GM10248 (cell line): Measurements from ENCODE around the gene LMBR1.
"Not testable (repeated sequence)": the region's sequence is repeated elsewhere in the genome, so short reads cannot be mapped to it uniquely, and the experiment has no call there.

Experiments used
- CTCF ChIA-PET: fragments of 300-600 bp; sonication (Branson Sonifier 250); formaldehyde crosslinking; extraction: SDS; loops from one replicate; lab custom pipeline; 2021; ENCODE audit warnings: antibody characterized with exemption; lab: Yijun Ruan, JAX
- POLR2A ChIA-PET: fragments of 350-650 bp; sonication (Branson Sonifier 250); formaldehyde crosslinking; extraction: SDS; loops from one replicate; lab custom pipeline; 2020; ENCODE audit warnings: antibody characterized with exemption; lab: Yijun Ruan, JAX
- DNase-seq: peaks from one replicate; pipeline ENCODE4 v3.0.0; 2012; ENCODE audit errors: extremely low spot score
- TF ChIP-seq, protein P1 (sequence below): IDR thresholded peaks from 2 replicates; pipeline ENCODE4 v1.5.1; 2012; ENCODE audit warnings: mild to moderate bottlenecking, low read depth; ENCODE audit errors: extremely low read depth, missing control alignments, control extremely low read depth

LMBR1 gene

DNA sequence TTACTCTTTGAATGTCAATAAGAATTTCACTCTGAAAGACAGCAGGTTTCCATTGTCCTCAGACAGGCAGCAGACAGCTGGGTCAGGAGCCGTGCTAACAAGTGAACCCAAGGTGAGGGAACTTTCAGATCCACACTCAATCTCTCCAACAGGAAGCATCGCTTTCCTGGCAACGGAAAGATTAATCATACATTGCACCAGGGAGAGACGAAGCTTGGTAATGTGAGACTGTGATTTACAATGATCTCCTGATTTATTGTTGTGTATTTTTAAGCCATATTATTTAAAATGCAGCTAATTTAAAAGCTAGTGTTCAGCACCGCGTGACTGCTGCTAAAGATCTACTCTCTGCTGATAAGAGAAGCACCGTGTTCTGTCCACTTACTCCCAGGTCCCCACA lies 39.0 kb upstream of the LMBR1 start:
- ChIA-PET CTCF (interaction anchor here (1.4 kb wide), 1 partner anchor 18 kb away, joined by 3 read pairs; the partner anchor contains the start of gene NOM1), POLR2A (no interaction called here)
- TF ChIP-seq, protein P1, sequence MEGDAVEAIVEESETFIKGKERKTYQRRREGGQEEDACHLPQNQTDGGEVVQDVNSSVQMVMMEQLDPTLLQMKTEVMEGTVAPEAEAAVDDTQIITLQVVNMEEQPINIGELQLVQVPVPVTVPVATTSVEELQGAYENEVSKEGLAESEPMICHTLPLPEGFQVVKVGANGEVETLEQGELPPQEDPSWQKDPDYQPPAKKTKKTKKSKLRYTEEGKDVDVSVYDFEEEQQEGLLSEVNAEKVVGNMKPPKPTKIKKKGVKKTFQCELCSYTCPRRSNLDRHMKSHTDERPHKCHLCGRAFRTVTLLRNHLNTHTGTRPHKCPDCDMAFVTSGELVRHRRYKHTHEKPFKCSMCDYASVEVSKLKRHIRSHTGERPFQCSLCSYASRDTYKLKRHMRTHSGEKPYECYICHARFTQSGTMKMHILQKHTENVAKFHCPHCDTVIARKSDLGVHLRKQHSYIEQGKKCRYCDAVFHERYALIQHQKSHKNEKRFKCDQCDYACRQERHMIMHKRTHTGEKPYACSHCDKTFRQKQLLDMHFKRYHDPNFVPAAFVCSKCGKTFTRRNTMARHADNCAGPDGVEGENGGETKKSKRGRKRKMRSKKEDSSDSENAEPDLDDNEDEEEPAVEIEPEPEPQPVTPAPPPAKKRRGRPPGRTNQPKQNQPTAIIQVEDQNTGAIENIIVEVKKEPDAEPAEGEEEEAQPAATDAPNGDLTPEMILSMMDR: no peak
- no peak for DNase-seq

DNA sequence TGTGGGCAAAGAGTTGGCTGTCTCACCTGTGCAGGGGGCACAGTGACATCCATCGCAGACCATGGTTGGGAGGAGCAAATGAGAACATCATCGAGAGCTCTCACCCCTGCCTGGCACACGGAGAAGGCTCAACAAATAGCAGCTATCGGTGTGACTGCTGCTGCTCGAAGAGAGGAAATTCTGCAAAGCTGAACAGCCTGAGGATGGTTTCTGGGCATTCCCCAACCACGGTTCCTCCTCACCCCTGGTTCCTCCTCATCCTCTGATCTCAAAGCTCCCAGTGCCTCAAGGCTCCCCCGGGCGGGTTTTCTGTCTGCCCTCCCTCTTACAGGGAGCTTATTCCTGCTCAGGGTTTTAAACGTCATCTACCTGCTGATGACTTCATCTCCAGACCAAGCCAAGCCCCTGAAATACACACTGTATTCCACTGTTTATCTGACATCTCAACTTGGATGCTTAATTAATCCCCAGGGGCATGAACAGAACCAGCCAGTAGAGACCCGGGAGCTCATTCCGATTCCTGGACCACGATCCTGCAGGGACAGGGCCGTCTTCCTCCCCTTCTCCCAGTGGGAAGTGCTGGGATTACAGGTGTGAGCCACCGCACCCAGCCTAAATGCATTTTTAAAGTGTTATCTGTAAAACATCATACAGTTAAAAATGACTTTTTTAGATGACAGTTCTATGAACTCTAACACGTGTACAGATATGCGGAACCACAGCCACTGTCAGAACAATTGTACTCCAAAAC lies 37.0 kb upstream of the LMBR1 start:
- TF ChIP-seq, protein P1: no peak
- ChIA-PET POLR2A (no interaction called here), CTCF (interaction anchor here (0.7 to 1.5 kb wide), 4 partner anchors 9 to 41 kb away, joined by 3 to 6 read pairs (median 4); partner anchors contain the start of gene NOM1)
- no peak for DNase-seq

DNA sequence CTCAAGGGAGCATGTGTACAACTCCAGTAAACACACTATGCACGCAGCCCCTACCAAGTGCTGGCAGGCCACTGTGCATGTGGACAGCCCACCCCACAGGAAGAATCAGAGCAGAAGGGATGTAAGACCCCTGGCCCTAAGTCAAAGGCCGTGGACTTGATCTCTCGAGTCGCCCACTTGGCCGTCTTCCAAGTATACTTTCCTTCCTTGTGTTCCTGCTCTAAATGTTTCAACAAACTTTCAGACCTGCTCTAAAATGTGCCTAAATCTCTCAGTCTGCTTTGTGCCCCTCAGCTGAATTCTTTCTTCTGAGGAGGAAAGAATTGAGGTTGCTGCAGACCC lies 35.4 kb upstream of the LMBR1 start:
- ChIA-PET CTCF (no interaction called here), POLR2A (no interaction called here)
- DNase-seq: no peak
- TF ChIP-seq, protein P1: no peak

DNA sequence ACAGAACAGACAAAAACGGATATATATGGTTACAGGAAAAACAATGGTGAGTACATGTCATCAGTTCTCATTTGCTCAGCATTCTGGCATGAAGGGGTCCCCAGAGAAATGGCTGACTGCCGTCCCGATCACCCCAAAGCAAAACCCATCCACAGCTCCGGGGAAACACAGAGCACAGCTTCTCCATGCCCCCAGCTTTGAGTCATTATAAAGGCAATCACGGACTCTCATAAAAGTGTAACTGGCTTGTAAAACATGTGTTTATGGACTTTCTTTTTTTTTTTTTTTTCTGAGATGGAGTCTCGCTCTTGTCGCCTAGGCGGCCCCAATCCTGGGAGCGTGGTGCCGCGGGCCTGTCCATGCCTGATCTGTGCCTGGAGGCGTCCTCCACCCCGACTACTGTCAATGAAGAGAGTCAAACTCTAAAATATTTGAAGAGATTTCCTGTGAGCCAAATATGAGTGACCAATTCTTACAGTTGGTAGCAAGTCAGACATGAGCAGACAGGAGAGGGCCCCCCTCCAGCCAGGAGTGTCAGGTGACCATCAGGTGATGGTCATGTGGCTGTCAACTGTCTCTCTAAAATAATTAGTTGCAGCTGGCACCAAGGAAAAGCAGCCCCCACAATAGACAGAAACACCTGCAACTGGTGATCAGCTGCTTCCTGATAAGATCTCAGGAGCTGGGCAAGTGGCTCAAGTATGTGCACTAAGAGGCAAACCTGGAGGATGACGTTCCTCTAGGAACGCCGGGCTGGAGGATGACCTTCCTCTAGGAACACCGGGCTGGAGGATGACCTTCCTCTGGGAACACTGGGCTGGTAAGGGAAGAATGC lies 34.8 kb upstream of the LMBR1 start:
- POLR2A ChIA-PET: interaction anchor here (0.7 kb wide), 1 partner anchor 31 kb away, joined by 3 read pairs; no protein-coding TSS in a partner anchor
- TF ChIP-seq, protein P1: no peak
- DNase-seq: no peak
- CTCF ChIA-PET: interaction anchor here (2.0 kb wide), 1 partner anchor 29 kb away, joined by 5 read pairs; no protein-coding TSS in a partner anchor

DNA sequence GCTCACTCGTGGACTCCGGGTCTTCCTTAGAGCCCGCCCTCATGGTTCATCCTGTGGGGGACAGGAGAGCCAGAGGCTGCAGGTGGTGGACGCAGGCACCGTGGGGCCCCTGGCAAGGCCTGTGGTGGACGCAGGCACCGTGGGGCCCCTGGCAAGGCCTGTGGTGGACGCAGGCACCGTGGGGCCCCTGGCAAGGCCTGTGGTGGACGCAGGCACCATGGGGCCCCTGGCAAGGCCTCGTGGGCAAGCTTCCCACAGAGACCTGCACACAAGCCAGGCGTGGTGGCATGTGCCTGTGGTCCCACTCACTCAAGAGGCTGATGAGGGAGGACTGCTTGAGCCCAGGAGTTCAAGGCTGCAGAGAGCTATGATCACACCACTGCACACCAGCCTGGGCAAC lies 32.8 kb upstream of the LMBR1 start:
- POLR2A ChIA-PET, DNase-seq: not testable (repeated sequence)
- CTCF ChIA-PET: interaction anchor here (1.9 to 2.0 kb wide), 2 partner anchors 24 to 27 kb away, joined by 5 to 12 read pairs; partner anchors contain the start of gene NOM1

DNA sequence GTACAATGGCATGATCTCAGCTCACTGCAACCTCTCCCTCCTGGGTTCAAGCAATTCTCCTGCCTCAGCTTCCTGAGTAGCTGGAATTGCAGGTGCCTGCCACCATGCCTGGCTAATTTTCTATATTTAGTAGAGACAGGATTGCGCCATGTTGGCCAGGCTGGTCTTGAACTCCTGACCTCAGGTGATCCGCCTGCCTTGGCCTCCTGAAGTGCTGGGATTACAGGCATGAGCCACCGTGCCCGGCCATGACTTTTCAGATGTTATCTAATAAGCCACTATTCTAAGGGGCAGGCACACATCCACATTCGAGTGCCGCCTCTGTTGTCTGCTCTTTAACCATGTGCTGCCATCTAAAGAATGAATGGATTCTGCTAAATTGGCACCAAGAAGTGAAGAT lies 29.3 kb upstream of the LMBR1 start:
- POLR2A ChIA-PET, DNase-seq: not testable (repeated sequence)
- CTCF ChIA-PET: interaction anchor here (1.0 to 2.6 kb wide), 3 partner anchors 27 to 333 kb away, joined by 3 to 13 read pairs (median 8); partner anchors contain the start of gene NOM1

DNA sequence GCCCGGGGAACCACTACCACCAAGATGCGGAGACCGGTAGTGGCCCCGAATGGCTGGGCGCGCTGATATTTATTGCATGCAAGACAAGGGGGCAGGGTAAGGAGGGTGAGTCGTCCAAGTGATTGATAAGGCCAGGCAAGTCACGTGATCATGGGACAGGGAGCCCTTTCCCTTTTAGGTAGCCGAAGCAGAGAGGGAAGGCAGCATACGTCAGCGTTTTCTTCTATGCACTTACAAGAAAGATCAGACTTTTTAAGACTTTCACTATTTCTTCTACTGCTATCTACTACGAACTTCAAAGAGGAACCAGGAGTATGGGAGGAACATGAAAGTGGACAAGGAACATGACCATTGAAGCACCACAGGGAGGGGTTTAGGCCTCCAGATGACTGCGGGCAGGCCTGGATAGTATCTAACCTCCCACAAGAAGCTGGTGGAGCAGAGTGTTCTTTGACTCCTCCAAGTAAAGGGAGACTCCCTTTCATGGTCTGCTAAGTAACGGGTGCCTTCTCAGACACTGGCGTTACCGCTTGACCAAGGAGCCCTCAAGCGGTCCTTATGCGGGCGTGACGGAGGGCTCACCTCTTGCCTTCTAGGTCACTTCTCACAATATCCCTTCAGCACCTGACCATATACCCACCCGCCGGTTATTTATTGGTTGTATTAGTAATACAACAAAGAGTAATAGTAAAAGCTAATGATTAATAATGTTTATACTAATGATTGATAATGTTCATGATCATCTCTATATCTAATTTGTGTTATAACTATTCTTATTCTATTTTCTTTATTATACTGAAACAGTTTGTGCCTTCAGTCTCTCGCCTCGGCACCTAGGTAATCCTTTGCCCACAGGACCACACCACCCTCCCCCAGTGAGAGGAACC lies 27.7 kb upstream of the LMBR1 start:
- DNase-seq, POLR2A ChIA-PET: not testable (repeated sequence)
- CTCF ChIA-PET: interaction anchor here (0.7 to 2.6 kb wide), 5 partner anchors 9 to 353 kb away, joined by 3 to 13 read pairs (median 3); partner anchors contain the start of genes LMBR1 and NOM1
